NOMO-1 treated with DMSO at 0.1 percent for 48 hours (cell line): ENCODE results near the gene SEPHS2.
A peak's percentile ranks its signal among the peaks of the same experiment; 100 is the strongest.
"Not testable (repeated sequence)": the region's sequence is repeated elsewhere in the genome, so short reads cannot be mapped to it uniquely, and the experiment has no call there.

Experiments
- DNase-seq: peaks from one replicate; lab custom pipeline; 2025; ENCODE audit not compliant: unreplicated experiment; lab: John Stamatoyannopoulos, UW

The SEPHS2 gene

GRCh38 chr16:30445408-30446202, at the start of gene SEPHS2:
SEPHS2 (minus strand) TSS chr16:30445874; CDS start chr16:30445727, 147 bp downstream.
- peak; percentile 97 for DNase-seq

GRCh38 chr16:30494709-30495108, 49.0 kb upstream of the SEPHS2 start:
- DNase-seq, result no peak

DNA sequence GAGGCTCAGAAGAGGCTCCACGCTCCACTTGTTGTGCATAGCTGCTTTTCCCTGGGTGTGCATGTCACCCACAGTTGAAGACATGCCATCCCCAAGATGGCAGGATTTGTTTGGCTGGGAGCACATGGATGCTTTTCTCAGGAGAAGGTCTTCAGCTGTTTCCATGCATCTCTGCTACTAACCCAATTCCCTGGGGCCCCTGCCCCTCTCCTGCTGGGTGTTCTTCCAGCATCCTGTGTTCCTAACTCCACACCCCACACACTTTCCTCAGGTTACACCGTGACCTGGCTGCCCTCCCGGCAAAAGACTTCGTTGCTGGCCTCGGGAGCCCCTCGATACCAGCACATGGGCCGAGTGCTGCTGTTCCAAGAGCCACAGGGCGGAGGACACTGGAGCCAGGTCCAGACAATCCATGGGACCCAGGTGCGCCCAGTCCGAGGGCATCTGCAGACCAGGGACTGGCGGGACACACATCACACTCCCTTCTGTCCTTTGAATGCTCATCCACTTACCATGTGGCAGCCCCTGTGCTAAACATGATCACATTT, 48.3 kb upstream of the SEPHS2 start:
- no peak for DNase-seq

- no peak for DNase-seq
Measured at GRCh38 chr16:30491744-30492308, 46.2 kb upstream of the SEPHS2 start.

GRCh38 chr16:30491229-30491628, 45.6 kb upstream of the SEPHS2 start:
- DNase-seq, result no peak

DNA sequence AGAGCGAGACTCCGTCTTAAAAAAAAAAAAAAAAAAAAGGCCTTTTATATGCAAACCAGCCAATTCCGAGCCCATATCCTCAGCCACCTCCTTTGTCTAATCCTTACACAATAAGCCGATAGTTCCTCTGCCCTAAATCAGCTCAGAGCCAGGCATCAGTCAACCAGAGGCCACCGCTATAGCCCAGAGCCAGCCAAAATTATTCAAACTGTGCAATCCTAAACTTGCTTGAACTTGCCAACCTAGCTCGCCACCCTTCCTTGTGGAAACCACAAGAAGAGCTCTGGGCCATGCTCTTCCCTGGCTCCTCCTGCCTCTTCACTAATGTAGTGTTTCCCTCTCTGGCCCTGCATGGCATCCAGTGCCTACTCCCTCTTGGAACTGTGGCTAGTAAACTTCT, 44.5 kb upstream of the SEPHS2 start:
- DNase-seq, result no peak

GRCh38 chr16:30488764-30489605, 43.3 kb upstream of the SEPHS2 start:
- no peak for DNase-seq

DNA sequence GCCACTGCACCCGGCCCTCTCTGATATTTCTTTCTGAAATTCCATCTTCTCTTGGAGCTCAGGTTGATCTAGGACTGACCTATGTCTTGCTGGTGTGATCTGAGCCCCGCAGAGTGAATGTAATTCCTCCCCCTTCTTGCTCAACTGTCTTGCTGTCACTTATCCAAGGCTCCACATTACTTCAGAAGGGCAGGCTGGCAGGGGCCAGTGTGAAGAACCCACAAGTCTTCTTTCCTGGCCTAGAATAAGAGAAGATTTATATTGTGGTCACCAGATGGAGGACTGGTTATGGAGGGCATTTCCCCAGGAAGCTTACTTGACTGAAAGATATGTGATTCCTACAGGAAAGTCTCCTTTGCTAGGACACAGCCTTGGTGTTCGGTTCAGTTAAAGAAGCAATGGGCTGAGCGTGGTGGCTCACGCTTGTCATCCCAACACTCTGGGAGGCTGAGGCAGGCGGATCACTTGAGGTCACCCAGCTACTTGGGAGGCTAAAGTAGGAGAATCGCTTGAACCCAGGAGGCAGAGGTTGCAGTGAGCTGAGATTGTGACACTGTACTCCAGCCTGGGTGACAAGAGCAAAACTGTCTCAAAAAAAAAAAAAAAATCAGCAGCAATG, 40.3 kb upstream of the SEPHS2 start:
- no peak for DNase-seq

DNA sequence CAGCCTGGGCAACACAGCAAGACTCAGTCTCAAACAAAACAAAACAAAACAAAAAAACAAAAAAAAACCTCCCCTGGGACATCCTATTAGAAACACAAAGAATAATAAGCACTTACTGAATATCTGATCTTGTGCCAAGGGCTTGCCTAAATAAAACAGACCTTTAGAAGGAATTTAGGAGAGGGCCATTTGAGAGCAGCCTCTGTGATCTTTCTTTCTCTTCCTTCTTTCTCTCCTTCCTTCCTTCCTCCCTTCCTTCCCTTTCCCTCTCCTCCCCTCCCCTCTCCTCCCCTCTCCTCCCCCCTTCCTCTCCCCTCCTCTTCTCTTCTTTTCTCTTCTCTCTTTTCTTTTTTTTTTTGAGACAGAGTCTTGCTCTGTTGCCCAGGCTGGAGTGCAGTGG, 39.2 kb upstream of the SEPHS2 start:
- no peak for DNase-seq

- no peak for DNase-seq
Measured at GRCh38 chr16:30482366-30482765, 36.7 kb upstream of the SEPHS2 start.

GRCh38 chr16:30481381-30481780, 35.7 kb upstream of the SEPHS2 start:
- peak; percentile 65 for DNase-seq

GRCh38 chr16:30478766-30479478, 33.2 kb upstream of the SEPHS2 start:
- no peak for DNase-seq

DNA sequence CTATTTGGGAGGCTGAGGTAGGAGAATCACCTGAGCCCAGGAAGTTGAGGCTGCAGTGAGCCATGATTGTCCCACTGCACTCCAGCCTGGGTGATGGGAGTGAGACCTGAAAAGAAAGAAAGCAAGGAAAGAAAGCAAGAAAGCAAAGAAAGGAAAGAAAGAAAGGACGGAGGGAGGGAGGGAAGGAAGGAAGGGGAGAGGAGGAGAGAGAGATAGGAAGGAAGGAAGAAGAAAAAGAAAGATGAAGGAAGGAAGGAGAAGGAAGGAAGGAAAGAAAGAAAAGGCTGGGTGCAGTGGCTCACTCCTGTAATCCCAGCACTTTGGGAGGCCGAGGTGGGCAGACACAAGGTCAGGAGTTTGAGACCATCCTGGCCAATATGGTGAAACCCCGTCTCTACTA, 32.1 kb upstream of the SEPHS2 start:
- not testable (repeated sequence) for DNase-seq

- DNase-seq, result no peak
Measured at GRCh38 chr16:30476991-30477390, 31.3 kb upstream of the SEPHS2 start.

DNA sequence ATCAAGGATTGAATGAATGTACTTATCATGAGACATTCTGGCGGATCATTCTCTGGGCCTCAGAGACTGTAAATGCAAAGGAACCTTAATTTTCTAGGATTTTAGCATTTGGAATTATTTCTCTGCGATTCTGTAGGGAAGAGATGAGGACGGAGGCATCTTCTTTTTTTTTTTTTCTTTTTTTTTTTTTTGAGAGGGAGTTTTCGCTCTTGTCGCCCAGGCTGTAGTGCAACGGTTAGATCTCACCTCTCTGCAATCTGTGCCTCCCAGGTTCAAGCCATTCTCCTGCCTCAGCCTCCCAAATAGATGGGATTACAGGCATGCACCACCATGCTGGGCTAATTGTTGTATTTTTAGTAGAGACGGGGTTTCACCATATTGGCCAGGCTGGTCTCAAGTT, 29.0 kb upstream of the SEPHS2 start:
- no peak for DNase-seq

DNA sequence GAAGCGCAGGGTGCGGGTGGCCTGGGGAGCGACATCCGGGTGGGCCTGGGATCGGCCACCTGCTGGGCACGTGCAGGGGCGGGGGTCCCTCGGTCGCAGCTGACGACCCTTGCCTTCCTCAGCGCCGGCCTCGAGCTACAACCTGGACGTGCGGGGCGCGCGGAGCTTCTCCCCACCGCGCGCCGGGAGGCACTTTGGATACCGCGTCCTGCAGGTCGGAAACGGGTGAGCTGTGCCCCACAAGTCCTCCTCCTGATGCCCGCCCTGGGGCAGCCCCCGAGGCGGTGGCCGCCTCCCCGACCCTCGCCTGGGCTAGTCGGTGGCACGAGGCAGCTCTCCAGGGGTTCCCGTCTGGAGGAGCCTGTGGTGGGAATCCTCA, 28.4 kb upstream of the SEPHS2 start:
- DNase-seq, result no peak

- peak; percentile 58 for DNase-seq
Measured at GRCh38 chr16:30473231-30474073, 27.8 kb upstream of the SEPHS2 start.

DNA sequence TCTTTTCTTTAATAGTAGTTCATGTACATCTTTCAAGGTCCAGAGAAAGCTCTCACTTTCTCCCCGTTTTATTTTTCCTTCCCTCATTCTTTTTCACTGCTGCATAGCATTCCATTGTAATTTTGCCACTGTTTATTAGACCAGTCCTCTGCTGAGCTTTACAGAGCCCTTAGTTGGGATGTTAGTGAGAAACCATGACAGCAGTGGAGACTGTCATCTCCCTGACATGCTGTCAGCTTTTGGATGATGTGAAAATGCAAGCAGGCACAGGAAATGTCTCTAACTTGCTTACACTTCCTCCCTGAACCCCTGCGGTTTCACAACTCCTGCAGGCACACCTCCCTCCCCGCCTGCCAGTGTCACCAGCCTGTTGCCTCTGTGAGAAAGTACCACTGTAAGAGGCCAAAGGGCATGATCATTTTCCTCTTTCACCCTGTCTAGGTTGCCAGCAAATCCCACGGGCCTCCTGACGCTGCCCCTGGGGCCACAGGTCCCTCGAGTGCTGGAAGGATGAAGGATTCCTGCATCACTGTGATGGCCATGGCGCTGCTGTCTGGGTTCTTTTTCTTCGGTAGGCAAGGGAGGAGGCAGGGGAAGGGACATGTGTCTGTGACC, 26.8 kb upstream of the SEPHS2 start, which contains the start of gene ITGAL:
ITGAL (plus strand) TSS at position 415 of the 615 bp plus-strand sequence; CDS start at position 511, 96 bp downstream.
- DNase-seq, result peak; percentile 92

DNA sequence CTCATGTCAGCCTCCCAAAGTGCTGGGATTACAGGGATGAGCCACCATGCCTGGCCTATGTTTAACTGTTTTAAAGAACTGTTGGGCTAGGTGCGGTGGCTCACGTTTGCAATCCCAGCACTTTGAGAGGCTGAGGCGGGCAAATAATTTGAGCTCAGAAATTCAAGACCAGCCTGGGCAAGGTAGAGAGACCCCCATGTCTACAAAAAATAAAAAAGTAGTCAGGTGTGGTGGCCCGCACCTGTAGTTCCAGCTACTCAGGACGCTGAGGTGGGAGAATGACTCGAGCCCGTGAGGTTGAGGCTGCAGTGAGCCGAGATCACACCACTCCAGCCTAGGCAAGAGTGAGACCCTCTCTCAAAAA, 24.9 kb upstream of the SEPHS2 start:
- no peak for DNase-seq
